SK-N-SH treated with all-trans-retinoic acid at 6 μM for 48 hours (cell line): Measurements from ENCODE around the gene GREB1.

Experiments
- ATAC-seq: fragments of 200-7000 bp; cut with Tn5 transposase; 3 replicates; pipeline ENCODE4 v1.9.1; 2020; ENCODE audit warnings: mild to moderate bottlenecking, moderate library complexity
- ARNTL ChIP-seq: fragments of 450-650 bp; formaldehyde crosslinking; IDR thresholded peaks from 2 replicates; pipeline ENCODE4 v1.5.0; 2020; ENCODE audit warnings: low read depth, mild to moderate bottlenecking, moderate library complexity, borderline replicate concordance
- BACH2 ChIP-seq: fragments of 250-450 bp; sonication (Bioruptor Pico); IDR thresholded peaks from 2 replicates; pipeline ENCODE4 v1.9.0; 2021; ENCODE audit warnings: mild to moderate bottlenecking, borderline replicate concordance
- CSDC2 ChIP-seq: fragments of 250-450 bp; sonication (Bioruptor Pico); IDR thresholded peaks from 2 replicates; pipeline ENCODE4 v1.5.0; 2020; ENCODE audit warnings: mild to moderate bottlenecking, moderate library complexity
- CSRNP3 ChIP-seq: fragments of 250-450 bp; sonication (Bioruptor Pico); IDR thresholded peaks from 2 replicates; pipeline ENCODE4 v1.5.1; 2021; ENCODE audit warnings: mild to moderate bottlenecking, moderate library complexity
- ESRRG ChIP-seq: fragments of 250-450 bp; sonication (Bioruptor Pico); IDR thresholded peaks from 2 replicates; pipeline ENCODE4 v1.6.1; 2021; ENCODE audit warnings: mild to moderate bottlenecking
- GLIS3 ChIP-seq: fragments of 250-450 bp; sonication (Bioruptor Pico); IDR thresholded peaks from 2 replicates; pipeline ENCODE4 v1.5.0; 2020; ENCODE audit warnings: mild to moderate bottlenecking, moderate library complexity
- ISL1 ChIP-seq: fragments of 250-450 bp; sonication (Bioruptor Pico); IDR thresholded peaks from 2 replicates; pipeline ENCODE4 v2.1.2; 2022; ENCODE audit warnings: mild to moderate bottlenecking, moderate library complexity
- OSR1 ChIP-seq: fragments of 250-450 bp; sonication (Bioruptor Pico); IDR thresholded peaks from 2 replicates; pipeline ENCODE4 v1.8.0; 2022; ENCODE audit warnings: moderate library complexity, mild to moderate bottlenecking, inconsistent platforms
- POU6F1 ChIP-seq: fragments of 250-450 bp; sonication (Bioruptor Pico); IDR thresholded peaks from 2 replicates; pipeline ENCODE4 v1.8.0; 2021; ENCODE audit warnings: low read depth, mild to moderate bottlenecking, moderate library complexity, borderline replicate concordance
- PPARA ChIP-seq: fragments of 250-450 bp; sonication (Bioruptor Pico); IDR thresholded peaks from 2 replicates; pipeline ENCODE4 v1.5.0; 2020; ENCODE audit warnings: mild to moderate bottlenecking, borderline replicate concordance
- RARB ChIP-seq: fragments of 250-450 bp; sonication (Bioruptor Pico); IDR thresholded peaks from 2 replicates; pipeline ENCODE4 v1.8.0; 2021; ENCODE audit warnings: mild to moderate bottlenecking, moderate library complexity
- SNAI2 ChIP-seq: fragments of 250-450 bp; sonication (Bioruptor Pico); IDR thresholded peaks from 2 replicates; pipeline ENCODE4 v1.5.0; 2020; ENCODE audit warnings: mild to moderate bottlenecking, moderate library complexity
- TCF4 ChIP-seq: fragments of 250-450 bp; sonication (Bioruptor Pico); IDR thresholded peaks from 2 replicates; pipeline ENCODE4 v1.8.0; 2021; ENCODE audit warnings: mild to moderate bottlenecking, moderate library complexity, borderline replicate concordance
- TOX ChIP-seq: fragments of 250-450 bp; sonication (Bioruptor Pico); IDR thresholded peaks from 2 replicates; pipeline ENCODE4 v1.8.0; 2021; ENCODE audit warnings: mild to moderate bottlenecking, moderate library complexity, borderline replicate concordance
- TSHZ2 ChIP-seq: fragments of 250-450 bp; sonication (Bioruptor Pico); IDR thresholded peaks from 2 replicates; pipeline ENCODE4 v1.5.0; 2020; ENCODE audit warnings: mild to moderate bottlenecking, moderate library complexity
- ZC3H10 ChIP-seq: fragments of 250-450 bp; sonication (Bioruptor Pico); IDR thresholded peaks from 2 replicates; pipeline ENCODE4 v1.5.1; 2021; ENCODE audit warnings: mild to moderate bottlenecking, moderate library complexity
- ZFP3 ChIP-seq: fragments of 250-450 bp; sonication (Bioruptor Pico); IDR thresholded peaks from 2 replicates; pipeline ENCODE4 v1.5.0; 2020; ENCODE audit warnings: mild to moderate bottlenecking, moderate library complexity
- ZNF565 ChIP-seq: fragments of 450-650 bp; formaldehyde crosslinking; conservative IDR thresholded peaks from 2 replicates; pipeline ENCODE4 v1.5.0; 2020; ENCODE audit warnings: low read depth, mild to moderate bottlenecking, moderate library complexity
- ZNF8 ChIP-seq: fragments of 450-650 bp; formaldehyde crosslinking; IDR thresholded peaks from 2 replicates; pipeline ENCODE4 v1.5.0; 2020; ENCODE audit warnings: mild to moderate bottlenecking, moderate library complexity
- TF ChIP-seq, protein P1 (sequence below): fragments of 250-450 bp; sonication (Bioruptor Pico); IDR thresholded peaks from 2 replicates; pipeline ENCODE4 v1.8.0; 2020; ENCODE audit warnings: mild to moderate bottlenecking, moderate library complexity, borderline replicate concordance

The GREB1 gene

DNA sequence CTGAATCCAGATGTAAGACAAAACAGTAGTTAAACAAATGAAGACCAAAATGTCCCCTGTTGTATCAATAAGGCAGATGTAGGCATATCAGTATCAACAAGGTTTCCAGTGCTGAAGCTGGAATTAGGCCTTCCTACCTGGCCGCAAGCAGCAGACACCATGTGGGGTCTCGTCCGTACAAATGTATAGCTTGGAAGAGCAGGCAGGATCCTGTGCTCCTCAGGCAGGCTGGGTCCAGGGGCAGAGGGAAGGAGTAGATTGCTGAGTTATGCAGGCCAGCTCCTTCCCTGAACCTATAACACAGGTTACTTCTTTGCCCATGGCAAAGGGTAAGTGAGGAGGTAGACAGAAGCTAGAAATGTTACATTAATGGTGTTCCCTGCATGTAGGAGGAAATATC, 112.7 kb downstream of the GREB1 start:
- ATAC-seq, result no peak
- TF ChIP-seq ZNF8 (CRISPR knock-in tag) (no peak), TCF4 (CRISPR knock-in tag) (no peak), ISL1 (CRISPR knock-in tag) (no peak), POU6F1 (CRISPR knock-in tag) (no peak), ZFP3 (no peak), CSRNP3 (CRISPR knock-in tag) (no peak), ZNF565 (CRISPR knock-in tag) (no peak)

DNA sequence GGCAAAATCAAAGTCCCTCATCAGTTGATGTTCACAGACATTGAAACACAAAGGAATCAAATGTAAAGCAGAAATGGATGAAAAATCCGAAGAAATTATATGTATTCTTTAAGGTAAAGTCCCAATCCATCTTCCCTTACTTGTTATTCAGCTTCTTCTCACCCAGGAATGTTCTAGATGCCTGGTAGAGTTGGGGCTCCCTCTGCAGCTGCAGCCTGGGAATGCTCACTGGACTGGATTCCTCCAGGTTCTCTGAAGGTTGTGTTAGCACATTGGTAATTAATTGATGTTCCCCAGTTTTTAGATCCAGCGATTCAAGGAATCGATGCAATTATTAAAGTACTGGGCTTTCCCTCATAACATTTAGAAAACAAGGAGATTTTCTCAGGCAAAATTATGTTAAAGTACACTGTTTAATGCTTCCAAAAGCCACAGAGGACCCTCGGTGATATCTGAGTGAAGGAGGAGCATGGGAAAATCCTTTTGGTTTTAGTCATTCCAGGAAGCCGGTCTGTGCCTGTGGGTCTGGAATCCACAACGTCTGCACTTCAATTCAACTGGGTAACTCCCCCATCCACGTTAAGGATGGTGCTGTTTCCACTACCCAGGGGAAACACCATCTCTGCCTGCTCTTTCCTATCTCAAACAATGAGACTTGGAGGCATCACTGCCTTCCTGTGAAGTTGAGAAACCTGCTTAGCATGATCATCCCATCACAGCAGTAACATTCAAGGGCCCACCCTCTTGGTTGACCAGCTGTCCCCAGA, 114.2 kb downstream of the GREB1 start:
- TF ChIP-seq ZFP3 (no peak), OSR1 (CRISPR knock-in tag) (no peak), PPARA (CRISPR knock-in tag) (no peak), CSRNP3 (CRISPR knock-in tag) (no peak), RARB (CRISPR knock-in tag) (no peak), POU6F1 (CRISPR knock-in tag) (no peak), SNAI2 (CRISPR knock-in tag) (no peak), TOX (CRISPR knock-in tag) (no peak), ZC3H10 (no peak), TSHZ2 (CRISPR knock-in tag) (no peak), ZNF8 (CRISPR knock-in tag) (no peak), ISL1 (CRISPR knock-in tag) (no peak), ARNTL (CRISPR knock-in tag) (no peak), TCF4 (CRISPR knock-in tag) (no peak), BACH2 (no peak), ZNF565 (CRISPR knock-in tag) (no peak), CSDC2 (CRISPR knock-in tag) (no peak), GLIS3 (CRISPR knock-in tag) (no peak), ESRRG (CRISPR knock-in tag) (no peak)
- TF ChIP-seq, protein P1, sequence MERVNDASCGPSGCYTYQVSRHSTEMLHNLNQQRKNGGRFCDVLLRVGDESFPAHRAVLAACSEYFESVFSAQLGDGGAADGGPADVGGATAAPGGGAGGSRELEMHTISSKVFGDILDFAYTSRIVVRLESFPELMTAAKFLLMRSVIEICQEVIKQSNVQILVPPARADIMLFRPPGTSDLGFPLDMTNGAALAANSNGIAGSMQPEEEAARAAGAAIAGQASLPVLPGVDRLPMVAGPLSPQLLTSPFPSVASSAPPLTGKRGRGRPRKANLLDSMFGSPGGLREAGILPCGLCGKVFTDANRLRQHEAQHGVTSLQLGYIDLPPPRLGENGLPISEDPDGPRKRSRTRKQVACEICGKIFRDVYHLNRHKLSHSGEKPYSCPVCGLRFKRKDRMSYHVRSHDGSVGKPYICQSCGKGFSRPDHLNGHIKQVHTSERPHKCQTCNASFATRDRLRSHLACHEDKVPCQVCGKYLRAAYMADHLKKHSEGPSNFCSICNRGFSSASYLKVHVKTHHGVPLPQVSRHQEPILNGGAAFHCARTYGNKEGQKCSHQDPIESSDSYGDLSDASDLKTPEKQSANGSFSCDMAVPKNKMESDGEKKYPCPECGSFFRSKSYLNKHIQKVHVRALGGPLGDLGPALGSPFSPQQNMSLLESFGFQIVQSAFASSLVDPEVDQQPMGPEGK (CRISPR knock-in tag), result no peak
- ATAC-seq, result peak; percentile 55
